Cardiac fibroblast (primary cell): ENCODE measurements around the gene ELOVL1.

Experiments used
- DNase-seq, 2 donors: peaks; one replicate each; pipeline versions ENCODE4 v3.0.0 to v3.0.0-alpha.2; 2010; ENCODE audit warnings: low read depth in 2 of 2
- H3K4me3 ChIP-seq, 2 donors: replicated peaks in 1 of 2; 1 replicate in 1 of 2; 2 replicates in 1 of 2; pipeline ENCODE4 v1.5.1; 2011; ENCODE audit warnings: low read depth in 2 of 2, low read length in 2 of 2, mild to moderate bottlenecking in 2 of 2, moderate library complexity in 1 of 2
- TF ChIP-seq, protein P1 (sequence below): IDR thresholded peaks from one replicate; pipeline ENCODE4 v1.5.1; 2011; ENCODE audit warnings: low read depth, mild to moderate bottlenecking, low read length, inconsistent platforms

Gene ELOVL1

DNA sequence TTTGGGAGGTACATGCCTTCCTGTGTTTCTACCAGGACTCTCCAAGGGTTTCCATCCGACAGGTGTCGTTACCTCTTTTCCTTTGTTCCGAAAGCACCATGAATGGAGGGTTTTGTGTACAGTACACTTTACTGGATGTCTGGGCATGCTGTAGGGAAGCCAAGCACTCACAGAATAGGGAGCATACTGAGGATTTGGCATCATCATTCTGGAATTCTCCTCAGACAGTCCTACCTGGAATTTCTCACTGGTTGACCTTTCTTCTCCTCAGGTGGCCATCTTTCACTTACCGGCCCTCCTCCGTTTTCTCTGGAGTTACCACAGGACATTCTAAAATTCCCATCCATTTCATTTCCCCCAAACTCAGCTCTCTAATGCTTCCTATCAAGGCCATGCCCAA, 36.1 kb downstream of the ELOVL1 start:
- DNase-seq = no peak
- no peak overlapping the region for H3K4me3 ChIP-seq
- TF ChIP-seq, protein P1, sequence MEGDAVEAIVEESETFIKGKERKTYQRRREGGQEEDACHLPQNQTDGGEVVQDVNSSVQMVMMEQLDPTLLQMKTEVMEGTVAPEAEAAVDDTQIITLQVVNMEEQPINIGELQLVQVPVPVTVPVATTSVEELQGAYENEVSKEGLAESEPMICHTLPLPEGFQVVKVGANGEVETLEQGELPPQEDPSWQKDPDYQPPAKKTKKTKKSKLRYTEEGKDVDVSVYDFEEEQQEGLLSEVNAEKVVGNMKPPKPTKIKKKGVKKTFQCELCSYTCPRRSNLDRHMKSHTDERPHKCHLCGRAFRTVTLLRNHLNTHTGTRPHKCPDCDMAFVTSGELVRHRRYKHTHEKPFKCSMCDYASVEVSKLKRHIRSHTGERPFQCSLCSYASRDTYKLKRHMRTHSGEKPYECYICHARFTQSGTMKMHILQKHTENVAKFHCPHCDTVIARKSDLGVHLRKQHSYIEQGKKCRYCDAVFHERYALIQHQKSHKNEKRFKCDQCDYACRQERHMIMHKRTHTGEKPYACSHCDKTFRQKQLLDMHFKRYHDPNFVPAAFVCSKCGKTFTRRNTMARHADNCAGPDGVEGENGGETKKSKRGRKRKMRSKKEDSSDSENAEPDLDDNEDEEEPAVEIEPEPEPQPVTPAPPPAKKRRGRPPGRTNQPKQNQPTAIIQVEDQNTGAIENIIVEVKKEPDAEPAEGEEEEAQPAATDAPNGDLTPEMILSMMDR = no peak

DNA sequence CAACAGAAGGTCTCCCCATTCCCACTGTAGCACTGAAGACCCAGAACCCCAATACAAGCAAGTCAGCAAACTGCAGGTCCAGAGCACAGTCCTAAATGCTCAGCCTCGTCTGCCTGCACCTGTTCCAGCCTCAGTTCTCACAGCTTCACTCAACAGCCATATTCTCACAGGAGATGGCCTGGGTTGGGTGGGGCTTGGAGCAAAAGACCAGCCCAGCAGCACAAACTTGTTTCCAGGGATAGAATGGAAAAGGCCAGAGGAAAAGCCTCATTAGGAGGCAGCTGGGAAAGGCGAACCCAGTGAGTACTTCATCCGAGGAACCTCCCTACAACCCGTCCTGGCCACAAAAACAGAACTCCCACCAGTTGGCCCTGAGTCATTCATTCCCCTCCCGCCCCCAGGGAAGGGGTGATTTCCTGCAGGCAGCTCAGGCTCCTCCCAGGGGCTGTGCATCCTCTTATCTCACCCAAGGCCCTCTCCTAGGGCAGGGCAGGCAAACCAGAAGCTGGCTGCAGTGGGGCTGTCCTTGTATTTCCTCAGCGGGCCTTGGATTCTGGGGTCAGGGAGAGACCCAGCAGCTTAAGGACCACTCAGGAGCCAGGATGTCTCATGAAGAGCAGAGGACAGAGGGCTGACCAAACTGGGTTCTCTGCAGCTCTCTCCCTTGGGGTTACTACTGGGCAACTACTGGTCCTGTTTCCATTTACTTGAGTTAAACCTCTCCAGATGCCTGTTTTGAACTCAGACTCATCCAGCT, 37.6 kb downstream of the ELOVL1 start:
- no peak overlapping the region for H3K4me3 ChIP-seq
- TF ChIP-seq, protein P1 = no peak
- peak; percentile 82 to 86 for DNase-seq

DNA sequence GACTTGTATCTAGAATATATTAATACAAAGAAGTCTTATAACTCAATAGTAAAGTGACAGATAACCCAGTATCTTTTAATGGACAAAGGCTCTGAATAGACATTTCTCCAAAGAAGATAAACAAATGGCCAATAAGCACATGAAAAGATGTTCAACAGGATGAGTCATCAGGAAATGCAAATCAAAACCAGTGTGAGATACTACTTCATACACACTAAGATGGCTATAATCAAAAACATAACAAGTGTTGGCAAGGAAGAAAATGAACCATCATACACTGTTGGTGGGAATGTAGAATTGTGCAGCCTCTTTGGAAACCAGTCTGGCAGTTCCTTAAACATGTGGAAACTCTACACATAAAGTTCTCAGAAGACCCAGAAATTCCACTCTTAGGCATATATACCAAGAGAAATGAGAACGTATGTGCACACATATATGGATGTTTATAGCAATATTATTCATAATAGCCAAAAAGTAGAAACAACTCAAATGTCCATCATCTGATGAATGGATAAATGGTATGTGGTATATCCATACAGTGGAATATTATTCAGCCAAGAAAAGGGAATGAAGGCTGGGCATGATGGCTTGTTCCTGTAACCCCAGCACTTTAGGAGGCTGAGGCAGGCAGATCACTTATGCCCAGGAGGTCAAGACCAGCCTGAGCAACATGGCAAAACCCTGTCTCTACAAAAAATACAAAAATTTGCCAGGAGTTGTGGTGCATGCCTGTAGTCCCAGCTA, 40.1 kb downstream of the ELOVL1 start:
- DNase-seq = no peak
- TF ChIP-seq, protein P1 = no peak
- no peak overlapping the region for H3K4me3 ChIP-seq

DNA sequence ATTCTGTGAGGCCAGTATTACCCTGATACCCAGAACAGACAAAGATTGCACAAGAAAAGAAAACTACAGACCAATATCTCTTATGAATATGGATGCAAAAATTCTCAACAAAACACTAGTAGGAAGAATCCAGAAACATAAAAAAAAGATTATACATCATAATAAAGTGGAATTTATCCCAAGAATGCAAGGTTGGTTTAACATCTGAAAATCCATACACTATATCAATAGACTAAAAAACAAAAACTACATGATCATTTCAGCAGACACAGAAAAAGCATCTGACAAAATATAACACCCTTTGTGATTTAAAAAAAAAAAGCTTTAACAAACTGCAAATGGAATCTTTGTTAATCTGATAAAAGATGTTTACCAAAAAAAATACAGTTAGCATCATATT, 42.4 kb downstream of the ELOVL1 start:
- H3K4me3 ChIP-seq = no peak overlapping the region
- TF ChIP-seq, protein P1 = no peak
- DNase-seq = no peak

DNA sequence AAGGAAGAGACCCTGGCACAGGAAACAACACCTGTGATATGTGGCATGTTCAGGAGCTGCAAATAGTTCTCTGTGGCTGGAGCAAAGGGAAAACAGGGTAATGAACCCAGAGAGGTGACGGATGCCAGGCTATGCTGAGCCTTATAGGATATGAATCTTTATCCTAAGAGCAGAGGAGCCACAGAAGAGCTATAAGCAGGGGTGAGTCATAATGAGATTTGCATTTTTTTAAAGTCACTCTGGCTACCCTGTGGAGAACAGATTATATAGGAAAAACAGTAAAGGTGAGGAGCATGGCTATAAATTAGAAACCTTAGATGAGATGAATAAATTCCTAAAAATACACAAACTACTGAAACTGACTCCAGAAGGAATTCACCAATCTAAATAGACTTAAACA, 43.0 kb downstream of the ELOVL1 start:
- no peak for DNase-seq
- H3K4me3 ChIP-seq = no peak overlapping the region
- TF ChIP-seq, protein P1 = no peak

DNA sequence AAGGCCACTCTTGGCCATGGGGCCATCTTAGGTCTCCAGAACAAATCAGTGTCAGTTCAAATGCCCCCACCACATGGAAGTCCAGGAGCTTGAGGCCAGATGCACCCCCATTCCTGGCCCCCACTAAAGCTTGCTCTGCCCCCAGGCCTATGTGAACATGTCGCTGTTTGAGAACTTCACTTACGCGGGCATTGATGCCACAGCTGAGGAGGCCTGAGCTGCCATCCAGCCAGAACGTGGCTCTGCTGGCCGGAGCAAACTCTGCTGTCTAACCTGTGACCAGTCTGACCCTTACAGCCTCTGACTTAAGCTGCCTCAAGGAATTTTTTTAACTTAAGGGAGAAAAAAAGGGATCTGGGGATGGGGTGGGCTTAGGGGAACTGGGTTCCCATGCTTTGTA, 45.3 kb downstream of the ELOVL1 start:
- DNase-seq = no peak
- TF ChIP-seq, protein P1 = no peak
- H3K4me3 ChIP-seq = no peak overlapping the region
